ENCODE measurements around the gene MAGEB6B.
"Not testable (repeated sequence)": the region's sequence is repeated elsewhere in the genome, so short reads cannot be mapped to it uniquely, and the experiment has no call there.

MAGEB6B gene

GRCh38 chrX:26160301-26160700 is at the start of gene MAGEB6B:
Gene MAGEB6B, plus strand, starts transcription at chrX:26160601. Its CDS starts 0 bp downstream, at chrX:26160601.
- DNase-seq: no peak

GRCh38 chrX:26138274-26138673 is 22.1 kb upstream of the MAGEB6B start, which contains the start of gene MAGEB18:
Gene MAGEB18, plus strand, starts transcription at chrX:26138343. Its CDS starts 643 bp downstream, at chrX:26138986.
- DNase-seq: no peak

GRCh38 chrX:26146024-26146423 is 14.4 kb upstream of the MAGEB6B start:
- DNase-seq: no peak

GRCh38 chrX:26192204-26192603 is 31.8 kb downstream of the MAGEB6B start, which contains the start of gene MAGEB6:
Gene MAGEB6, plus strand, starts transcription at chrX:26192440. Its CDS starts 1,407 bp downstream, at chrX:26193847.
- no peak for DNase-seq

GRCh38 chrX:26203561-26203960 is 43.2 kb downstream of the MAGEB6B start:
- DNase-seq: no peak

- DNase-seq: not testable (repeated sequence)
Measured at GRCh38 chrX:26204717-26205116, 44.3 kb downstream of the MAGEB6B start.

- no peak for DNase-seq
Measured at GRCh38 chrX:26208012-26208411, 47.6 kb downstream of the MAGEB6B start.

All from NCI-H2029 treated with DMSO at 0.1 percent for 48 hours (cell line).